GM12892 (cell line): Measurements from ENCODE around the gene XRN1.

Source experiments
- POLR2A ChIP-seq: IDR thresholded peaks from 2 replicates; pipeline ENCODE4 v1.6.1; 2011; ENCODE audit warnings: low read depth, low read length, control low read depth
- POLR2AphosphoS5 ChIP-seq: IDR thresholded peaks from 2 replicates; pipeline ENCODE4 v1.6.1; 2011; ENCODE audit warnings: low read depth, low read length, control low read depth
- TAF1 ChIP-seq: IDR thresholded peaks from 2 replicates; pipeline ENCODE4 v1.6.1; 2011; ENCODE audit warnings: low read depth, mild to moderate bottlenecking, control low read depth, low read length, borderline replicate concordance

- TF ChIP-seq TAF1 (no peak), POLR2AphosphoS5 (no peak), POLR2A (no peak)
Measured at GRCh38 chr3:142460689-142461088, 12.9 kb upstream of the XRN1 start.
